Neuron (in vitro differentiated cells): ENCODE data around the gene GABARAPL1.
"Not testable (repeated sequence)": the region's sequence is repeated elsewhere in the genome, so short reads cannot be mapped to it uniquely, and the experiment has no call there.

Experiments
- H2AFZ ChIP-seq: one replicate; pipeline ENCODE4 v1.6.1; 2013; ENCODE audit warnings: low read depth, mild to moderate bottlenecking, inconsistent platforms, low read length, moderate library complexity
- H3K27me3 ChIP-seq: one replicate; pipeline ENCODE4 v1.6.1; 2013; ENCODE audit warnings: low read length; ENCODE audit not compliant: insufficient read depth
- H3K36me3 ChIP-seq: one replicate; pipeline ENCODE4 v1.6.1; 2013; ENCODE audit warnings: low read length; ENCODE audit not compliant: insufficient read depth
- H3K4me1 ChIP-seq: one replicate; pipeline ENCODE4 v1.6.1; 2013; ENCODE audit warnings: low read length; ENCODE audit not compliant: insufficient read depth
- H3K4me3 ChIP-seq: 2 replicates; pipeline ENCODE4 v1.5.1; 2013; ENCODE audit warnings: mild to moderate bottlenecking, low read length, moderate library complexity
- H3K9me3 ChIP-seq: one replicate; pipeline ENCODE4 v1.6.1; 2013; ENCODE audit warnings: low read length

The GABARAPL1 gene

GRCh38 chr12:10184261-10184843 is 28.3 kb upstream of the GABARAPL1 start:
- H3K4me1 ChIP-seq: no peaks in the 10 kb centered on the region
- H3K4me3 ChIP-seq: no peak overlapping the region
- no peaks in the 10 kb centered on the region for H3K9me3 ChIP-seq
- no peaks in the 10 kb centered on the region for H3K27me3 ChIP-seq
- no peak overlapping the region for H2AFZ ChIP-seq
- no peaks in the 10 kb centered on the region for H3K36me3 ChIP-seq

- Histone ChIP-seq H3K27me3 (no peaks in the 10 kb centered on the region), H3K9me3 (no peaks in the 10 kb centered on the region), H3K4me3 (no peak overlapping the region)
These were observed 26.4 kb upstream of the GABARAPL1 start for GRCh38 chr12:10186299-10186698.

GRCh38 chr12:10186958-10187357 is 25.7 kb upstream of the GABARAPL1 start:
- not testable (repeated sequence) for H3K4me3 ChIP-seq, H3K4me1 ChIP-seq, H3K36me3 ChIP-seq, H3K9me3 ChIP-seq, H3K27me3 ChIP-seq, H2AFZ ChIP-seq

More at GRCh38 chr12:10186299-10186698, 26.4 kb upstream of the GABARAPL1 start:
- no peaks in the 10 kb centered on the region for H3K36me3 ChIP-seq
- no peaks in the 10 kb centered on the region for H3K4me1 ChIP-seq
- no peak overlapping the region for H2AFZ ChIP-seq

GRCh38 chr12:10189653-10190052 is 23.0 kb upstream of the GABARAPL1 start:
- Histone ChIP-seq H3K4me1 (no peaks in the 10 kb centered on the region), H3K36me3 (no peaks in the 10 kb centered on the region), H3K9me3 (no peaks in the 10 kb centered on the region), H3K4me3 (no peak overlapping the region), H2AFZ (no peak overlapping the region), H3K27me3 (no peaks in the 10 kb centered on the region)

- no peak overlapping the region for H2AFZ ChIP-seq
- H3K36me3 ChIP-seq: no peaks in the 10 kb centered on the region
- no peaks in the 10 kb centered on the region for H3K27me3 ChIP-seq
- H3K4me1 ChIP-seq: no peaks in the 10 kb centered on the region
- H3K4me3 ChIP-seq: no peak overlapping the region
- H3K9me3 ChIP-seq: no peaks in the 10 kb centered on the region
These were observed 21.9 kb upstream of the GABARAPL1 start for GRCh38 chr12:10190558-10191388.

GRCh38 chr12:10191865-10192264 is 20.8 kb upstream of the GABARAPL1 start:
- H2AFZ ChIP-seq: no peak overlapping the region
- no peaks in the 10 kb centered on the region for H3K9me3 ChIP-seq
- no peaks in the 10 kb centered on the region for H3K4me1 ChIP-seq
- no peaks in the 10 kb centered on the region for H3K27me3 ChIP-seq
- no peak overlapping the region for H3K4me3 ChIP-seq
- no peaks in the 10 kb centered on the region for H3K36me3 ChIP-seq

GRCh38 chr12:10194160-10194670 is 18.5 kb upstream of the GABARAPL1 start:
- H3K9me3 ChIP-seq: no peaks in the 10 kb centered on the region
- H3K4me3 ChIP-seq: no peak overlapping the region
- H3K4me1 ChIP-seq: no peaks in the 10 kb centered on the region
- H2AFZ ChIP-seq: no peak overlapping the region
- H3K27me3 ChIP-seq: no peaks in the 10 kb centered on the region
- H3K36me3 ChIP-seq: no peaks in the 10 kb centered on the region

- Histone ChIP-seq H3K4me1 (no peaks in the 10 kb centered on the region), H3K4me3 (no peak overlapping the region), H2AFZ (no peak overlapping the region), H3K36me3 (no peaks in the 10 kb centered on the region), H3K9me3 (no peaks in the 10 kb centered on the region), H3K27me3 (no peaks in the 10 kb centered on the region)
These were observed 16.5 kb upstream of the GABARAPL1 start for GRCh38 chr12:10196210-10196609.

GRCh38 chr12:10197879-10198278 is 14.8 kb upstream of the GABARAPL1 start:
- Histone ChIP-seq H3K4me1 (no peaks in the 10 kb centered on the region), H3K4me3 (no peak overlapping the region), H3K36me3 (no peaks in the 10 kb centered on the region), H3K9me3 (no peaks in the 10 kb centered on the region), H3K27me3 (no peaks in the 10 kb centered on the region), H2AFZ (no peak overlapping the region)

- not testable (repeated sequence) for H3K9me3 ChIP-seq, H3K4me3 ChIP-seq, H3K4me1 ChIP-seq, H2AFZ ChIP-seq, H3K27me3 ChIP-seq, H3K36me3 ChIP-seq
These were observed 8.2 kb upstream of the GABARAPL1 start for GRCh38 chr12:10204495-10204894.

- no peaks in the 10 kb centered on the region for H3K9me3 ChIP-seq
- no peaks in the 10 kb centered on the region for H3K27me3 ChIP-seq
- H3K4me1 ChIP-seq: no peaks in the 10 kb centered on the region
- no peak overlapping the region for H3K4me3 ChIP-seq
- H3K36me3 ChIP-seq: no peaks in the 10 kb centered on the region
- no peak overlapping the region for H2AFZ ChIP-seq
These were observed 7.4 kb upstream of the GABARAPL1 start for GRCh38 chr12:10205220-10205807.

GRCh38 chr12:10207136-10207535 is 5.5 kb upstream of the GABARAPL1 start:
- Histone ChIP-seq H3K9me3 (no peaks in the 10 kb centered on the region), H3K36me3 (no peaks in the 10 kb centered on the region), H3K27me3 (no peaks in the 10 kb centered on the region), H2AFZ (no peak overlapping the region), H3K4me1 (no peaks in the 10 kb centered on the region), H3K4me3 (no peak overlapping the region)

GRCh38 chr12:10210225-10210624 is 2.5 kb upstream of the GABARAPL1 start:
- H3K4me1 ChIP-seq: peaks cover 7% of the 10 kb centered on the region

More at GRCh38 chr12:10210225-10210624, 2.5 kb upstream of the GABARAPL1 start:
- H3K4me3 ChIP-seq: no peak overlapping the region
- no peaks in the 10 kb centered on the region for H3K36me3 ChIP-seq
- H3K9me3 ChIP-seq: no peaks in the 10 kb centered on the region
- no peaks in the 10 kb centered on the region for H3K27me3 ChIP-seq
- no peak overlapping the region for H2AFZ ChIP-seq
